H9 (cell line): Measurements from ENCODE around the gene PLCB1. TPM values are rescaled to one million over a fixed set of nuclear protein-coding genes. Genes with fewer than 3 reads are reported as not detected.

Source experiments
- DNase-seq: peaks from one replicate; pipeline ENCODE4 v3.0.0-alpha.2; 2017
- H2AFZ ChIP-seq: one replicate; pipeline ENCODE4 v1.6.1; 2013; ENCODE audit warnings: mild to moderate bottlenecking, low read length, control low read depth, moderate library complexity
- H2AK5ac ChIP-seq: 2 replicates; pipeline ENCODE4 v1.6.1; 2013; ENCODE audit warnings: low read length, control low read depth, mixed read lengths; ENCODE audit not compliant: insufficient read length
- H2BK120ac ChIP-seq: one replicate; pipeline ENCODE4 v1.6.1; 2013; ENCODE audit warnings: low read depth, mild to moderate bottlenecking, low read length, control low read depth, inconsistent platforms; ENCODE audit not compliant: poor library complexity, severe bottlenecking
- H2BK12ac ChIP-seq: 2 replicates; pipeline ENCODE4 v1.6.1; 2013; ENCODE audit warnings: low read length, control low read depth, mixed read lengths, low read depth; ENCODE audit not compliant: insufficient read length
- H2BK15ac ChIP-seq: 2 replicates; pipeline ENCODE4 v1.6.1; 2013; ENCODE audit warnings: low read depth, low read length, control low read depth
- H2BK20ac ChIP-seq: one replicate; pipeline ENCODE4 v1.6.1; 2013; ENCODE audit warnings: low read depth, mild to moderate bottlenecking, low read length, control low read depth, inconsistent platforms; ENCODE audit not compliant: poor library complexity, severe bottlenecking
- H2BK5ac ChIP-seq: 2 replicates; pipeline ENCODE4 v1.6.1; 2013; ENCODE audit warnings: low read length, control low read depth, mixed read lengths; ENCODE audit not compliant: insufficient read length
- H3K14ac ChIP-seq: 2 replicates; pipeline ENCODE4 v1.6.1; 2013; ENCODE audit warnings: low read length, control low read depth; ENCODE audit not compliant: insufficient read depth
- H3K18ac ChIP-seq: 2 replicates; pipeline ENCODE4 v1.6.1; 2013; ENCODE audit warnings: low read depth, mild to moderate bottlenecking, mixed read lengths, low read length, control low read depth; ENCODE audit not compliant: insufficient read length
- H3K23ac ChIP-seq: 2 replicates; pipeline ENCODE4 v1.6.1; 2013; ENCODE audit warnings: low read length, control low read depth, mixed read lengths, low read depth; ENCODE audit not compliant: insufficient read length
- H3K23me2 ChIP-seq: 2 replicates; pipeline ENCODE4 v1.6.1; 2013; ENCODE audit warnings: low read depth, mild to moderate bottlenecking, mixed read lengths, low read length, control low read depth; ENCODE audit not compliant: insufficient read length, poor library complexity, severe bottlenecking
- H3K27ac ChIP-seq: 2 replicates; pipeline ENCODE4 v1.5.1; 2013; ENCODE audit warnings: low read length, control low read depth, mixed read lengths, low read depth; ENCODE audit not compliant: insufficient read length
- H3K27me3 ChIP-seq: 2 replicates; pipeline ENCODE4 v1.6.1; 2013; ENCODE audit warnings: low read length, control low read depth, inconsistent platforms; ENCODE audit not compliant: insufficient read depth
- H3K4ac ChIP-seq: 2 replicates; pipeline ENCODE4 v1.6.1; 2013; ENCODE audit warnings: low read depth, mild to moderate bottlenecking, control low read depth, inconsistent platforms, low read length, moderate library complexity
- H3K4me1 ChIP-seq: 2 replicates; pipeline ENCODE4 v1.6.1; 2013; ENCODE audit warnings: low read length, control low read depth, inconsistent platforms; ENCODE audit not compliant: insufficient read depth
- H3K4me2 ChIP-seq: 2 replicates; pipeline ENCODE4 v1.6.1; 2013; ENCODE audit warnings: low read length, control low read depth, mixed read lengths; ENCODE audit not compliant: insufficient read length, insufficient read depth
- H3K56ac ChIP-seq: 2 replicates; pipeline ENCODE4 v1.6.1; 2013; ENCODE audit warnings: low read depth, mild to moderate bottlenecking, mixed read lengths, low read length, control low read depth; ENCODE audit not compliant: insufficient read length
- H3K79me1 ChIP-seq: 2 replicates; pipeline ENCODE4 v1.6.1; 2013; ENCODE audit warnings: low read depth, mild to moderate bottlenecking, moderate library complexity, low read length, control low read depth, inconsistent platforms; ENCODE audit not compliant: insufficient read depth, poor library complexity, severe bottlenecking
- H3K79me2 ChIP-seq: 2 replicates; pipeline ENCODE4 v1.6.1; 2013; ENCODE audit warnings: low read length, control low read depth, inconsistent platforms; ENCODE audit not compliant: insufficient read depth
- H3K9ac ChIP-seq: 2 replicates; pipeline ENCODE4 v1.6.1; 2013; ENCODE audit warnings: low read length, control low read depth, mixed read lengths; ENCODE audit not compliant: insufficient read length; ENCODE audit errors: extremely low read depth
- H3K9me3 ChIP-seq: one replicate; pipeline ENCODE4 v1.6.1; 2013; ENCODE audit warnings: low read depth, low read length, inconsistent platforms; ENCODE audit not compliant: control insufficient read depth
- H3T11ph ChIP-seq: one replicate; pipeline ENCODE4 v1.6.1; 2013; ENCODE audit warnings: mild to moderate bottlenecking, low read length, control low read depth, inconsistent platforms
- H4K20me1 ChIP-seq: one replicate; pipeline ENCODE4 v1.6.1; 2013; ENCODE audit not compliant: control insufficient read depth, insufficient read length, insufficient read depth
- H4K5ac ChIP-seq: 2 replicates; pipeline ENCODE4 v1.6.1; 2013; ENCODE audit warnings: low read depth, mild to moderate bottlenecking, mixed read lengths, low read length, control low read depth; ENCODE audit not compliant: insufficient read length
- H4K8ac ChIP-seq: replicated peaks from 2 replicates; pipeline ENCODE4 v1.6.1; 2013; ENCODE audit warnings: low read length, control low read depth, mixed read lengths, low read depth; ENCODE audit not compliant: insufficient read length
- H4K91ac ChIP-seq: 2 replicates; pipeline ENCODE4 v1.6.1; 2013; ENCODE audit warnings: low read depth, mild to moderate bottlenecking, moderate library complexity, mixed read lengths, low read length, control low read depth; ENCODE audit not compliant: insufficient read length
- H3K27ac Mint-ChIP-seq, 3 experiments: 2 replicates in 2 of 3; 3 replicates in 1 of 3; pipeline ENCODE4 v1.8.0; 2020 to 2021; ENCODE audit warnings: mixed read lengths in 3 of 3, mild to moderate bottlenecking in 1 of 3, moderate library complexity in 1 of 3
- H3K27me3 Mint-ChIP-seq: 2 replicates; pipeline ENCODE4 v1.8.0; 2021; ENCODE audit warnings: low read depth, mild to moderate bottlenecking, moderate library complexity, mixed read lengths
- H3K36me3 Mint-ChIP-seq, 3 experiments: 2 replicates in 2 of 3; 3 replicates in 1 of 3; pipeline ENCODE4 v1.8.0; 2020 to 2021; ENCODE audit warnings: low read depth in 3 of 3, mixed read lengths in 3 of 3; ENCODE audit not compliant: insufficient read depth in 1 of 3
- H3K4me1 Mint-ChIP-seq, 2 experiments: 2 replicates each; pipeline ENCODE4 v1.8.0; 2020; ENCODE audit warnings: mixed read lengths in 2 of 2
- H3K4me3 Mint-ChIP-seq, 2 experiments: 2 replicates in 1 of 2; 3 replicates in 1 of 2; pipeline ENCODE4 v1.8.0; 2020 to 2021; ENCODE audit warnings: mild to moderate bottlenecking in 2 of 2, mixed read lengths in 2 of 2, moderate library complexity in 1 of 2
- H3K9me3 Mint-ChIP-seq, 2 experiments: 2 replicates in 1 of 2; 3 replicates in 1 of 2; pipeline ENCODE4 v1.8.0; 2020; ENCODE audit warnings: mild to moderate bottlenecking in 2 of 2, mixed read lengths in 2 of 2, moderate library complexity in 1 of 2
- CTCF ChIP-seq: fragments of 200-600 bp; sonication (generic); conservative IDR thresholded peaks from 3 replicates; pipeline ENCODE4 v1.8.0; 2021; ENCODE audit warnings: antibody characterized with exemption, mild to moderate bottlenecking
- WGBS: extraction: QIAGEN DNeasy Blood & Tissue Kit; methylation state at CpG from one replicate; pipeline ENCODE4 v1.1.7; 2013; ENCODE audit warnings: missing lambda C conversion rate, low lambda C conversion rate, mixed read lengths; ENCODE audit not compliant: insufficient read length; ENCODE audit errors: extremely low coverage; 5-methylcytosine and 5-hydroxymethylcytosine counted together
- total RNA-seq: library from RNA; stranded (reverse); gene quantifications from 2 replicates; pipeline ENCODE4 v1.2.1, GENCODE V29; 2021

Gene PLCB1
- total RNA-seq, 1 experiment from 2014 or later, result 11.5 TPM

GRCh38 chr20:8398263-8399051 is 266.4 kb downstream of the PLCB1 start:
- no peak overlapping the region for H2BK15ac ChIP-seq
- H3K23me2 ChIP-seq, result no peaks in the 10 kb centered on the region
- no peak overlapping the region for H3K18ac ChIP-seq
- H2BK5ac ChIP-seq, result no peak overlapping the region
- no CpG with 5 or more reads among the region's 6 CpGs for WGBS
- no peak overlapping the region for H3T11ph ChIP-seq
- no peak overlapping the region for H3K9ac ChIP-seq
- no peak overlapping the region for H3K23ac ChIP-seq
- no peaks in the 10 kb centered on the region for H3K36me3 Mint-ChIP-seq
- TF ChIP-seq CTCF, result peak; percentile 63
- no peak overlapping the region for H3K27ac Mint-ChIP-seq
- no peak overlapping the region for H4K8ac ChIP-seq
- H3K27me3 Mint-ChIP-seq, result no peaks in the 10 kb centered on the region
- no peak overlapping the region for H3K4ac ChIP-seq
- no peak overlapping the region for H3K4me2 ChIP-seq
- no peaks in the 10 kb centered on the region for H3K79me2 ChIP-seq
- H3K14ac ChIP-seq, result no peak overlapping the region
- H3K9me3 ChIP-seq, result no peaks in the 10 kb centered on the region
- no peak overlapping the region for H2AK5ac ChIP-seq
- H4K5ac ChIP-seq, result no peak overlapping the region
- no peaks in the 10 kb centered on the region for H3K4me1 Mint-ChIP-seq
- no peak overlapping the region for H3K56ac ChIP-seq
- no peaks in the 10 kb centered on the region for H3K9me3 Mint-ChIP-seq
- H2BK120ac ChIP-seq, result no peak overlapping the region
- H4K20me1 ChIP-seq, result no peaks in the 10 kb centered on the region
- no peak overlapping the region for H2BK12ac ChIP-seq
- H3K27ac ChIP-seq, result no peak overlapping the region
- no peak overlapping the region for H4K91ac ChIP-seq
- no peak for DNase-seq
- no peak overlapping the region for H2AFZ ChIP-seq
- no peaks in the 10 kb centered on the region for H3K4me1 ChIP-seq
- no peaks in the 10 kb centered on the region for H3K27me3 ChIP-seq
- no peak overlapping the region for H3K4me3 Mint-ChIP-seq
- no peaks in the 10 kb centered on the region for H3K79me1 ChIP-seq
- no peak overlapping the region for H2BK20ac ChIP-seq
